ENCODE results near the gene WWP2.

Gene WWP2

GRCh38 chr16:69724414-69724873 is 37.7 kb upstream of the WWP2 start:
- H2AFZ ChIP-seq (ENCODE audit: low read length) = no peak overlapping the region
- H3K9me3 ChIP-seq (ENCODE audit: insufficient read depth, low read depth, low read length) = no peaks in the 10 kb centered on the region
- H3K36me3 ChIP-seq (ENCODE audit: insufficient read depth, low read length) = no peaks in the 10 kb centered on the region
- H3K9ac ChIP-seq (ENCODE audit: low read depth, low read length, poor library complexity, severe bottlenecking) = no peak overlapping the region
- no peak for TF ChIP-seq CTCF (conservative IDR thresholded peaks at IDR 0.05; ENCODE audit: low read length)
- no peak for TF ChIP-seq EZH2phosphoT487 (IDR thresholded peaks at IDR 0.05; ENCODE audit: borderline replicate concordance)
- H3K4me1 ChIP-seq (ENCODE audit: insufficient read depth, low read length, poor library complexity, severe bottlenecking) = peaks cover 21% of the 10 kb centered on the region
- no peaks in the 10 kb centered on the region for H4K20me1 ChIP-seq (ENCODE audit: insufficient read depth, low read length, poor library complexity, severe bottlenecking)
- no peaks in the 10 kb centered on the region for H3F3A ChIP-seq (ENCODE audit: low read depth)
- H3K79me2 ChIP-seq (ENCODE audit: insufficient read depth, low read length) = no peaks in the 10 kb centered on the region
- no peak overlapping the region for H3K4me3 ChIP-seq (ENCODE audit: low read length, poor library complexity, severe bottlenecking)
- no peak overlapping the region for H3K4me2 ChIP-seq (ENCODE audit: low read depth, low read length, poor library complexity, severe bottlenecking)
- no peaks in the 10 kb centered on the region for H3K9me2 ChIP-seq (replicated peaks; ENCODE audit: low read depth, low read length)
- H3K27me3 ChIP-seq (ENCODE audit: insufficient read depth, low read length, poor library complexity, severe bottlenecking) = no peaks in the 10 kb centered on the region

GRCh38 chr16:69724981-69725479 is 37.1 kb upstream of the WWP2 start:
- Histone ChIP-seq H2AFZ (ENCODE audit: low read length) (no peak overlapping the region), H3K36me3 (ENCODE audit: insufficient read depth, low read length) (no peaks in the 10 kb centered on the region), H3K9me2 (replicated peaks; ENCODE audit: low read depth, low read length) (no peaks in the 10 kb centered on the region), H3K4me2 (ENCODE audit: low read depth, low read length, poor library complexity, severe bottlenecking) (no peak overlapping the region), H3K4me3 (ENCODE audit: low read length, poor library complexity, severe bottlenecking) (no peak overlapping the region), H3K4me1 (ENCODE audit: insufficient read depth, low read length, poor library complexity, severe bottlenecking) (peaks cover 21% of the 10 kb centered on the region), H4K20me1 (ENCODE audit: insufficient read depth, low read length, poor library complexity, severe bottlenecking) (no peaks in the 10 kb centered on the region), H3F3A (ENCODE audit: low read depth) (no peaks in the 10 kb centered on the region), H3K27me3 (ENCODE audit: insufficient read depth, low read length, poor library complexity, severe bottlenecking) (no peaks in the 10 kb centered on the region), H3K9ac (ENCODE audit: low read depth, low read length, poor library complexity, severe bottlenecking) (no peak overlapping the region), H3K79me2 (ENCODE audit: insufficient read depth, low read length) (no peaks in the 10 kb centered on the region), H3K9me3 (ENCODE audit: insufficient read depth, low read depth, low read length) (no peaks in the 10 kb centered on the region)
- no peak for TF ChIP-seq EZH2phosphoT487 (IDR thresholded peaks at IDR 0.05; ENCODE audit: borderline replicate concordance)

GRCh38 chr16:69725480-69726312 is 36.4 kb upstream of the WWP2 start:
- no peaks in the 10 kb centered on the region for H3K79me2 ChIP-seq (ENCODE audit: insufficient read depth, low read length)
- H3K4me2 ChIP-seq (ENCODE audit: low read depth, low read length, poor library complexity, severe bottlenecking) = peak overlapping the region; percentile 90

More at GRCh38 chr16:69725480-69726312, 36.4 kb upstream of the WWP2 start:
- no peaks in the 10 kb centered on the region for H3F3A ChIP-seq (ENCODE audit: low read depth)
- no peaks in the 10 kb centered on the region for H4K20me1 ChIP-seq (ENCODE audit: insufficient read depth, low read length, poor library complexity, severe bottlenecking)
- H3K9me2 ChIP-seq (replicated peaks; ENCODE audit: low read depth, low read length) = no peaks in the 10 kb centered on the region
- peak overlapping the region; percentile 89 for H2AFZ ChIP-seq (ENCODE audit: low read length)
- no peak for TF ChIP-seq EZH2phosphoT487 (IDR thresholded peaks at IDR 0.05; ENCODE audit: borderline replicate concordance)
- no peak for TF ChIP-seq CTCF (conservative IDR thresholded peaks at IDR 0.05; ENCODE audit: low read length)
- H3K9me3 ChIP-seq (ENCODE audit: insufficient read depth, low read depth, low read length) = no peaks in the 10 kb centered on the region
- peaks cover 21% of the 10 kb centered on the region for H3K4me1 ChIP-seq (ENCODE audit: insufficient read depth, low read length, poor library complexity, severe bottlenecking)
- no peaks in the 10 kb centered on the region for H3K36me3 ChIP-seq (ENCODE audit: insufficient read depth, low read length)
- H3K4me3 ChIP-seq (ENCODE audit: low read length, poor library complexity, severe bottlenecking) = peak overlapping the region; percentile 75
- H3K27me3 ChIP-seq (ENCODE audit: insufficient read depth, low read length, poor library complexity, severe bottlenecking) = no peaks in the 10 kb centered on the region
- H3K9ac ChIP-seq (ENCODE audit: low read depth, low read length, poor library complexity, severe bottlenecking) = peak overlapping the region; percentile 76
